NCI-H1436 treated with DMSO at 0.1 percent for 48 hours (cell line): ENCODE measurements around the gene ITGAD.

Source experiments
- DNase-seq: peaks from one replicate; lab custom pipeline; 2025; lab: John Stamatoyannopoulos, UW

Gene ITGAD

DNA sequence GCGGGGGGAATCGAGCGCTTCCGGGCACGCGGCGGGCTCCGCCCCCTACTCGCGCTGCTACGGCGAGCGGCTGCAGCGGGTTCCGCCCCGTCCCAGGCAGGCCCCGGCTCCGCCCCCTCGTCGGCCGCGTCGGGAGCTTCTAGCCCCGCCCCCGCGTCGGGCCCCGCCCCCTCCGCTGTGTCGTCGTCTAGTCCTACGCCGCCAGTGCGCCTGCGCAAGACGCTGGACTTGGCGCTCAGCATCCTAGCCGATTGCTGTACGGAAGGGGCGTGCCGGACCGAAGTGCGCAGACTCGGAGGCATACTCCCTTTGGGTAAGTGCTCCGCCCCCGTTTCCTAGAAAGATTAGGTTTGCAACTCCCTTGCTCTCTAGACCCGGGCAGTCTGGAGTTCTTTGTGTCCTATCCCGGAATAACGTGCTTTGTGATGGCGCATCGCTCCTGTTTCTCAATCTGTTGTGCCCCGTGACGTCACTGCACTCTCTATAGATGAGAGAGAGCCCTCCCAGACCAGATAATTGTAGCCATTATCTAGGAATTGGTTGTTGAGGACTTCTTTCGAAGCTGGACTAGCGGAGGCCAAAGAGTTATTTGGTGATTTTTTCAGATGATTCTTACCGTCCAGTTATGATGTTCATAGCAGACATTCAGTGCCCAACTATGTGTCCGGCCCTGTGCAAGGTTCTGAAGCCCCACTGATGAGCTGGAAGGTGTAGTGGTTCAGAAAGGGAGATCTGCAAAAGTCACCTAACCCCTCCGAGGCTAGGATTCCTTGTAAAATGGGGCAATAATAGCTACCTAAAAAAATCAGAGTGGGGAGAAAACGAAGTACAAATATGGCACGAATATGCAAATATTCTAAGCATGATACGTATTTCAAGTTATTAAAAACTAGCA lies 66.8 kb downstream of the ITGAD start:
- DNase-seq: peak; percentile 95

DNA sequence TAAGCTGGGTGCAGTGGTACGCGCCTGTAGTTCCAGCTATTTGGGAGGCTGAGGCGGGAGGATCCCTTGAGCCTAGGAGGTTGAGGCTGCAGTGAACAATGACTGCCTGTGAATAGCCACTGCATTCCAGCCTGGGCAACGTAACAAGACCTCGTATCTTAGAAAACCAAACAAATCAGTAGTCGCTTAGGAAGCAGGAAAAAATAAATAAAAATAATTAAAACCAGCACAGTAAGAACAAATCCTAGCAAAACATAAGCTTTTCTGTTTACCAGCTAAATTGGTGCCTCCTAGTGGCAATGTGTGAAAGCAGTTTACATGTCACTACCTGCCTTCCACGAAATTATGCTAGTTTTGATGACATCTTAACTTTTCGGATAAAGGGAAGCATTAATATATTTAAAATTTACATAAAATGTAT lies 67.5 kb downstream of the ITGAD start:
- no peak for DNase-seq

DNA sequence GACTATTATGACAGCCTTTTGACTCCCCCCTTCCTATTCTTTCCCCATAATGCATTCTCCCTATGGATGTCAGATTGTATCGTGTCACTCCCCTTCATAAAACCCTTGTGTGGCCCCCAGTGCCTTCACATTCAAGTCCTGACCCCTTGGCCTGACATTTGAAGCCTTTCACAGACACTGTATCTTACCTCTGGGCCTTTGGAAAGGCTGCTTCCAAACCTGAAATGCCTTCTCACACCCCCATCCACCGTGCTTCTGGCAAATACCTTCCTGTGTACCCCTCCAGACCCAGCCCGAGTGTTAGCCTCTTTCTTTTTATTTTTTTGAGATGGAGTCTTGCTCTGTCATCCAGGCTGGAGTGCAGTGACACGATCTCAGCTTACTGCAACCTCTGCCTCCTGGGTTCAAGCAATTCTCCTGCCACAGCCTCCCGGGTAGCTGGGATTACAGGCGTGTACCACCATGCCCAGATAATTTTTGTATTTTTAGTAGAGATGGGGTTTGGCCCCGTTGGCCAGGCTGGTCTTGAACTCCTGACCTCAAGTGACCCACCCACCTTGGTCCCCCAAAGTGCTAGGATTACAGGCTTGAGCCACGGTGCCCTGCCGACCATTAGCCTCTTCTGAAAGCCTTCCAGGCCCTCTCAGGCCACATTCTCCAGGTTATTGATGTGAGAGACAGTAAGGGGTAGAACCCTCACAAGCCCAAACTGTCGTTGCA lies 68.2 kb downstream of the ITGAD start:
- no peak for DNase-seq

DNA sequence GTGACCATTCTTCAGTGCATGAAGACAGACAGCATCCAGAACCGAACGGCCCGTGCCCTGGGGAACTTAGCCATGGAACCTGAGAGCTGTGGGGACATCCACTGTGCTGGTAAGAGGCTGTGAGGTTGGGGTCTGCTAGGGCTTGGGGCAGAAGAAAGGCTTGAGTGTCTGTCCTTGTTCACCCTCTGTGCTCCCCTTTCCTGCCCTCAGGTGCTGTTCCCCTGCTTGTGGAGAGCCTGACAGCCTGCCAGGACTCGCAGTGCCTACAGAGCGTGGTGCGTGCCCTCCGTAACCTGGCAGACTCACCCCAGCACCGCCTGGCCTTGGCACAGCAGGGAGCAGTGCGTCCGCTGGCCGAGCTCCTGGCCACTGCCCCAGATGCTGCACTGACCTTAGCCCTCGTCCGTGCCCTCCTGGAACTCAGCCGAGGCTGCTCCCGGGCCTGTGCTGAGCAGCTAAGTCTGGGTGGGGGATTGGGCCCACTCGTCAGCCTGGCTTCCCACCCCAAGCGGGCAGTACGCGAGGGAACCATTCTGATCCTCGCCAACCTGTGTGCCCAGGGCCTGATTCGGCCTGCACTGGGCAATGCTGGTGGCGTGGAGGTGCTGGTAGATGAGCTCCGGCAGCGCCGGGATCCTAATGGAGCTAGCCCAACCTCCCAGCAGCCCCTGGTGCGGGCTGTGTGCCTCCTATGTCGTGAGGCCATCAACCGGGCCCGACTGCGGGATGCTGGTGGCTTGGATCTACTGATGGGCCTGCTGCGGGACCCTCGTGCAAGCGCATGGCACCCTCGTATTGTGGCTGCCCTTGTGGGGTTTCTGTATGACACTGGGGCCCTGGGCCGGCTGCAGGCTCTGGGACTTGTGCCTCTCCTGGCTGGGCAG lies 69.0 kb downstream of the ITGAD start:
- no peak for DNase-seq

DNA sequence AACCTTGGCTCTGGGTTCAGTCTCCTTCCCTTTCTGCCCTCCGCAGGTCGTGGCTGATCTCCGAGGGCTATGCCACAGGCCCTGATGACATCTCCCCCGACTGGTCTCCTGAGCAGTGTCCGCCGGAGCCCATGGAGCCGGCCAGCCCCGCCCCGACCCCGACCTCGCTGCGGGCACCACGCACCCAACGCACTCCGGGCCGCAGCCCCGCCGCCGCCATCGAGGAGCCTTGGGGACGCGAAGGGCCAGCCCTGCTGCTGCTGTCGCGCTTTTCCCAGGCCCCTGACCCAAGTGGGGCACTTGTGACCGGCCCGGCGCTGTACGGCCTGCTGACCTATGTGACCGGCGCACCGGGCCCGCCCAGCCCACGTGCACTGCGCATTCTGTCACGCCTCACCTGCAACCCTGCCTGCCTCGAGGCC lies 71.2 kb downstream of the ITGAD start:
- no peak for DNase-seq

DNA sequence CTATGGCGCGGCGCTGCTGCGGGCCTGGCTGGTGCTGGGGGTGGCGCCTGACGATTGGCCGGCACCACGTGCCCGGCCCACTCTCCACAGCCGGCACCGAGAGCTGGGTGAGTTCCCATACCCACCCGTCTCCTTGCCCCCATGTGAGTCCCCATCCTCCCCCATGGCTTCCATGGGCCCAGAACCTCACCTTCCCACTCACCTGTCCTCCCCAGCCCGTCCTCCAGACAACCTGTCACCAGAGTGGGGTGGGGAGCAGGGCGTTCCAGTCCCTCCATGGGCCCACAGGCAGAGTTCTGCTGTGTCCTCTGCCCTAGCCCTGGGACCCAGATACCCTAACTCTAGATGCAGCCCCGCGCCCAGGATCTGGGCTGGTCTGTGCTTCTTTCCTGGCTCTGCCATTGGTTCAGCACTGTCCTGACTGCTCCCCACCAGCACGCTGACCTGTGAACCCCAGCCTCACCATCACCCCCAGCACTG lies 71.7 kb downstream of the ITGAD start:
- no peak for DNase-seq

DNA sequence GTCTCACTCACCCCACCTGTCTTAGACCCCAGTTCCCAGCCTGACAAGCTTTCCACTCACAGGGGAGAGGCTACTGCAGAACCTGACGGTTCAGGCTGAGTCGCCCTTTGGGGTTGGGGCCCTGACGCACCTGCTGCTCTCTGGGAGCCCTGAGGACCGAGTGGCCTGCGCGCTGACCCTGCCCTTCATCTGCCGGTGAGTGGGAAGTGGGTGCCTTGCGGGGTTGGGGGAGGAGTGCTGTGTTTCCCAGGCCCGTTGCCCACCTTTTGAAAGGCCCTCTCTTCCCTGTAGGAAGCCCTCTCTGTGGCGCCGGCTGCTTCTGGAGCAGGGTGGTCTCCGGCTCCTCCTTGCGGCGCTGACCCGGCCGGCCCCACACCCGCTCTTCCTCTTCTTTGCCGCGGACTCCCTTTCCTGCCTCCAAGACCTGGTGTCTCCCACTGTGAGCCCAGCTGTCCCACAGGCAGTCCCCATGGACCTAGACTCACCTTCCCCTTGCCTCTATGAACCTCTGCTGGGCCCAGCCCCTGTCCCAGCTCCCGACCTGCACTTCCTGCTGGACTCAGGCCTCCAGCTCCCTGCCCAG lies 72.7 kb downstream of the ITGAD start:
- no peak for DNase-seq

DNA sequence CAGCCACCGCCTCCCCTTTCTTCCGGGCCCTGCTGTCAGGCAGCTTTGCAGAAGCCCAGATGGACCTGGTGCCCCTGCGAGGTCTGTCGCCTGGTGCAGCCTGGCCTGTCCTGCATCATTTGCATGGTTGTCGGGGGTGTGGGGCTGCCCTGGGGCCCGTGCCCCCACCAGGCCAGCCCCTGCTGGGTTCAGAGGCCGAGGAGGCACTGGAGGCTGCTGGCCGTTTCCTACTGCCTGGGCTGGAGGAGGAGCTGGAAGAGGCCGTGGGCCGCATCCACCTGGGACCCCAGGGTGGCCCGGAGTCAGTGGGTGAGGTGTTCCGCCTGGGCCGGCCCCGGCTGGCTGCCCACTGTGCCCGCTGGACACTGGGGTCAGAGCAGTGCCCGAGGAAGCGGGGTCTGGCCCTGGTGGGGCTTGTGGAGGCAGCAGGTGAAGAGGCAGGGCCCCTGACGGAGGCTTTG lies 73.3 kb downstream of the ITGAD start:
- no peak for DNase-seq

DNA sequence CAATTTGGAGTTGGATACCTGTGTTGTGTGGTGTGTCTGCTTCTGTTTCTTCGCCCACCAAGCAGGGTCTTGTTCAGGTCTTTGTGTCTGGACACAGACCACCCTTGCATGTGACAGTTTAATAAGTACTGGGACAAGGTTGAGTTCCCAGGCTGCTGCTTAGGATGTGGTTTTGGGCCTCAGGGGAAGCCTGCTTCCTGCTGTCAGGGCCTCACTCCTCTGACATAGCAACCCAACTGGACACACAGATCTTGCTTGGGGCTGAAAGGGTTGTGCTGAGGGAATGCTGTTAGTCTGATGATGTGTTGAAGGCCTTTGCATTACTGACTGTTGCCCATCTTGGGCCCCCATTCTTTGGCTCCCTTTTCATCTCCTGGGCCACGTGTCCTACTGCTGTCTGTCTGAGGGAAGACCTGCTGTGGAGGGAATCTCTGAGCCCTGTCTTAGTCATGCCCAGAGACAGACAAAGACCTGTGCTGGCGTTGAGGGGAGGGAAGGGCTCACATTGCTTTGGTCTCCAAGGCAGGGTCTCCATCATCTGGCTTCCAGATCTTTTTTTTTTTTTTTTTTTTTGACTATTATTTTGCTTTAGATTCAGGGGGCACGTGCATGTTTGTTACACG lies 74.1 kb downstream of the ITGAD start:
- DNase-seq: no peak

DNA sequence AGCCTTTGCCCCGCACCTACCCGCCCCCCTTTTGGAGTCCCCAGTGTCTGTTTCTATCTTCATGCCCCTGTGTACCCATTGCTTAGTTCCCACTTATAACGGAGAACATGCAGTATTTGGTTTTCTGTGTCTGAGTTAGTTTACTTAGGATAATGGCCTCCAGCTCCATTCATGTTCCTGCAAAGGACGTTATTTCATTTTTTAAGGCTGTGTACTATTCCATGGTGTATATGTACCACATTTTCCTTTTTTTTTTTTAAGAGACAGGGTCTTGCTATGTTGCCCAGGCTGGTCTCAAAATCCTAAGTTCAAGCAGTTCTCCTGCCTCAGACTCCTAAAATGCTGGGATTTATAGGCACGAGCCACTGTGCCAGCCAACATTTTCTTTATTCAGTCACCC lies 74.7 kb downstream of the ITGAD start:
- DNase-seq: no peak

DNA sequence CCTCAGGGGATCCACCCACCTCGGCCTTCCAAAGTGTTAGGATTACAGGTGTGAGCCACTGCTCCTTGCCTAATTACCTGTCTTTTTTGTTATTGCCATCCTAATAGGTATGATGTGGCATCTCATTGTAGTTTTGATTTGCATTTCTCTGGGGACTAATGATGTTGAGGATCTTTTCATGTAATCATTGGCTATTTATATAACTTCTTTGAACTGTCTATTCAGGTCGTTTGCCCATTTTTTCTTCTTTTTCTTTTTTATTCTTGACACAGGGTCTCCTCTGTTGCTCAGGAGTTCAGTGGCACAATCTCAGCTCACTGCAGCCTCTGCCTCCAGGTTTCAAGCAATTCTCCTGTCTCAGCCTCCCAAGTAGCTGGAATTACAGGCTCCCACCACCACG lies 77.5 kb downstream of the ITGAD start:
- no peak for DNase-seq

DNA sequence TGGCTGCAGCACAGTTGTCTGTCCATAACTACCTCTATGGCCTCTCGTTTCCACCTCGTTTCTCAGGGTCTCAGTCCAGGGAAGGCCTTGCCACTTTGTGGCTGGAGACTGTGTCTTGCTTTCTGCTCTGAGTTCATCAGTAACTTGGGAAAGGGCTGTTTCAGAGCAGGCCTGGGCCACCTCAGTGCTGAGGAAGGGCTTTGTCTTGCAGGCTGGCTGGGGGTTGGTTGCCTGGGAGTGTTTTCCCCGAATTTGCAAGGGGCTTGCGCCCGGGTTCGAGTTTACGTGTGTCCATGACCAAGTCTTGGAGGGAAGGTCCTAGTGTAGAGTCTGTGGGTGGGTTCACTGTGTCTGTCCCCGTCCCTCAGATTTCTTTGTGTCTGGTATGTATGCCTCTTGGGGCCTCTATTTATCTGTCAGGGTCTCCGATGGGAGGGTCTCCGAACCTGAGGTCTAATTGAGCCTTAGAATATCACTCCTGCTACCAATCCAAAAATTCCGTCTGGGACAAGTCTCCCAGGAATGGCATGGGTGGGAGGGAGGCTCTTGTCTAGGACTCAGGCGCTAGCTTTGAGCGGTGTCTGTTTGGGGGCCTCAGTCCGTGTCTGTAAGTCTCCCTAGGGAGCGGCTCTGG lies 78.2 kb downstream of the ITGAD start:
- DNase-seq: no peak

DNA sequence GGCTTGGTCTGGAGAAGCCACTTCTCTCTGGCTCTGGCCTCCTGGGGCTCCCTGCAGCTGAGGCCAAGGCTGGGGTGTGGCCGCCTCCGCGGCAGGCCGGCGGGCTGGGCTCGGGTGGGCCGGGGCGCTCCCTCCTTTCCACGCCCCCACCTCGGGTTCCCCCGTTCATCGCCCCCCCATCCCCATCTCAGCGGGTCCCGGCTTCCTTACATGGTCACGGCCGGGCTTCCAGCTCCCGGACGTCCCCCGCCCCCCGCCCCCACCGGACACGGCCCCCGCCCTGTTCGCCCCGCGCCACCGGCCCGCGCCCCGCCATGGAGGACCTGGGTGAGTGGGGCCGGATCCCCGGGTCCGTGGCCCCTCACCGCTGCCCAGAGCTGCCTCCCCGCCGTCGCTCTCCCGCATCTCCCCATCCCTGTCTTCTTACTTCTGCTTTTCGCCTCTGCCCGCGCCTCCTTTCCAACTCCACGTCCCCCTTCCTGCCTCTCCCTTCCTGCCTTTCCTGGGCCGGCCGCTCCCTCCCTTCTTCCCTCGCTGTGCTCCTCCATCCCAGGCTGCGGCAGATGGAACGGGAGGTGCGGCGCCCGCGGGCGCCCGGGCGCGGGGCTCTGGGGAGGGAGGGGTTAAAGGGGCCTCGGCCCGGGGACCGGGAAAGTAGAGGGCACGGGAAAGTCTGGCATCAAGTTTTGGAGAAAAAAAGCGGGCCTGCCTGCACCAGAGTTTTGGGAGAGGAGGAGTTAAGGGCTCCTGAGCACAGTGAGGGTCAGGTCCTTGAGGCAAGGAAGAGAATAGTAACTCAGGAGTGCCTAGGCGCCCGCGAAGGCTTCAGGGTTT lies 79.0 kb downstream of the ITGAD start, which contains the start of gene TGFB1I1:
TGFB1I1 (plus strand) TSS at position 278 of the 834 bp plus-strand sequence; CDS start at position 315, 37 bp downstream.
- no peak for DNase-seq

DNA sequence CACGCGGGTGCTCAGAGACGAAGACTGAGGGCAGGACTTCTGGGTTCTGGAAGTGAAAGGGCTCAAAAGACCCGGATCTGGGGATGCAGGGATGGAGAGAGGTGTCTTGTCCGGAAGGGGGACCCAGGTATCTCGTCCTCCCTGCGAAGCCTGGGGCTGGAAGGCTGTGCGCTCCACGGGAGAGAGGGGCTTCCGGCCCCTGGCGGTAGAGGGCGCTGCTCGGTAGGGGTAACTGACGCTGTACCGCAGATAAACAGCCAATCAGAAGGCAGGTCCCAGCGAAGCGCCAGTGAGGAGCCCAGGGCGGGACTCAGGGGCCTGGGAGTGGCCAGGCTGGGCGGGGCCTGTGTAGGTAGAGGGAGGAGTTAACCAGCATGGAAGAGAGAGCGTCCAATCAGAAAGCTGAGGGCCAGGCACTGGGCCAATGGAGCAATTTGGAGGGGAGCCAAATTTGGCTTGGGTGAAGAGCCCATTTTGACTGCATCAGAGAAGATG lies 79.6 kb downstream of the ITGAD start:
- peak; percentile 90 for DNase-seq

DNA sequence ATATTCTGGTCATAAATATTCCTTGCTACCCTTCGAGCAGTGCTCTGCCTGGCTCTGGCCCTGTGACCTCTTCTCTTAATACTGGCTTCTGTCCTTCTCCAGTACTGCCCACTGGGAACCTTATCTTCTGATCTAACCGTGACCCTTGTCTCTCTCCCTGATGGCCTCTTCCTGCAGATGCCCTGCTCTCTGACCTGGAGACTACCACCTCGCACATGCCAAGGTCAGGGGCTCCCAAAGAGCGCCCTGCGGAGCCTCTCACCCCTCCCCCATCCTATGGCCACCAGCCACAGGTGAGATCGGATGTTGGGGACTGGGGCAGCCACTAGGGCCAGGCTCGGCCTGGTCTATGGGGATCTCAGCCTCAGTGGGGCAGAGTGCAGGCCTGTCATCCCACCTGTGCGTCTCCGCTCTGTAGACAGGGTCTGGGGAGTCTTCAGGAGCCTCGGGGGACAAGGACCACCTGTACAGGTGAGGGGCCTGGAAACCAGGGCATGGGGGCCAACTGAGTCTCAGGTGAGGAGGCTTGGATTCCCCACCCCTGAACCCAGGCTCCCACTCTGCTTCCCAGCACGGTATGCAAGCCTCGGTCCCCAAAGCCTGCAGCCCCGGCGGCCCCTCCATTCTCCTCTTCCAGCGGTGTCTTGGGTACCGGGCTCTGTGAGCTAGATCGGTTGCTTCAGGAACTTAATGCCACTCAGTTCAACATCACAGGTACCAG lies 80.3 kb downstream of the ITGAD start:
- no peak for DNase-seq

DNA sequence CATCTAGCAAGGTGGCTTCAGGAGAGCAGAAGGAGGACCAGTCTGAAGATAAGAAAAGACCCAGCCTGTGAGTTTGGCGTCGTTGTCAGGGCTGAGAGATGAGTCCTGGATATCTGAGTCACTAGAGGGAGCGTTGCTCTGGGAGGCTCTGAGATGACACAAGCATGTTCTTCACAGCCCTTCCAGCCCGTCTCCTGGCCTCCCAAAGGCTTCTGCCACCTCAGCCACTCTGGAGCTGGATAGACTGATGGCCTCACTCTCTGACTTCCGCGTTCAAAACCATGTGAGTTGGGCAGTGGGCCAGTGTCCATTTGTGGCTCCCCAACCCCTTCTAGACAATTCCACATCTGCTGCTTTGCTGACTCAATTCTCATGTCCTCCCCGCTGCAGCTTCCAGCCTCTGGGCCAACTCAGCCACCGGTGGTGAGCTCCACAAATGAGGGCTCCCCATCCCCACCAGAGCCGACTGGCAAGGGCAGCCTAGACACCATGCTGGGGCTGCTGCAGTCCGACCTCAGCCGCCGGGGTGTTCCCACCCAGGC lies 81.1 kb downstream of the ITGAD start:
- DNase-seq: no peak

DNA sequence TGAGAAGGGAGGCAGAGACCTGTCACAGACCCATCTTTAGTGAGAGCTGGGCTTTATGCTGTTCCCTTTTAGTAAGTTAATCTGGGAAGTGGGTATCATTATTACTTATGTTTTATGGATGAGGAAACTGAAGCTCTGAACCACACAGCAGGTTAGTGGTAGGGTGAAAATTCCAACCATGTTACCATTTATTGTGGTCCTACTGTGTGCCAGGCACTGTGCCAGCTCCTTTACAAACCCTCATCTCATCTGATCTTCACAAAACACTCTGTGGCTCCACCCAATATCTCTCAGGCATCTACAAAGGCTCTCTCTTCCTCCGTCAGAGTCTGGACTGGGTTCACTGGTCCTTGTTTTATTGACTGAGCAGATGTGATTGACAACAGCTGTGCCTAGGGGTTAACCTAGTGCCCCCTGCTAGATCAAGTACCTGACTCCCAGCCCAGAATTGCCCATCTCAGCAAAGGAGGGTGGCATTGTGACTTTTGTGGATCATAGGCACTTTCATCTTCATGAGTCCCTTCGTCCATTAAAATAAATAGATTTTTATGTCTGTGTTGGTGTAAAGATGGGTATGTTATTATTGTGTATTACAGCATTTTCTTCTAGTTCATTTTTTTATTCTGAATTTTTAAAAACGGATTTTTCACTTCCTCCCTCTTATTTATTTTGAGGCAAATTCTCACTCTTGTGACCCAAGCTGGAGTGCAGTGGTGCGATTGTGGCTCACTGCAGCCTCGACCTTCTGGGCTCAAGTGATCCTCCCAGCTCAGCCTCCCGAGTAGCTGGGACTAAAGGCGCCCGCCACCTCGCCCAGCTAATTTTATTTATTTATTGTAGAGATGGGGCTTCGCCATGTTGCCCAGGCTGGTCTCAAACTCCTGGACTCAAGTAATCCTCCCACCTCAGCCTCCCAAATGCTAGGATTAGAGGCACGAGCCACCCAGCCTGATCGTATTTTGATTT lies 81.9 kb downstream of the ITGAD start:
- no peak for DNase-seq
